Smooth muscle cell (in vitro differentiated cells): Measurements from ENCODE around the gene VTI1B. TPM values are rescaled to one million over a fixed set of nuclear protein-coding genes. Genes with fewer than 3 reads are reported as not detected.
"Not testable (repeated sequence)": the region's sequence is repeated elsewhere in the genome, so short reads cannot be mapped to it uniquely, and the experiment has no call there.

Experiments used
- DNase-seq: peaks from one replicate; lab custom pipeline; 2025; ENCODE audit not compliant: unreplicated experiment; lab: John Stamatoyannopoulos, UW
- H2AFZ ChIP-seq: fragments of 200-600 bp; sonication (generic); 2 replicates; pipeline ENCODE4 v1.6.0; 2016; ENCODE audit warnings: antibody characterized with exemption, low read depth, mild to moderate bottlenecking
- H3F3A ChIP-seq: fragments of 200-600 bp; sonication (generic); 2 replicates; pipeline ENCODE4 v1.6.0; 2017; ENCODE audit warnings: antibody characterized with exemption, low read depth
- H3K27ac ChIP-seq: fragments of 200-600 bp; sonication (generic); 2 replicates; pipeline ENCODE4 v1.5.1; 2016; ENCODE audit warnings: low read depth, mild to moderate bottlenecking
- H3K27me3 ChIP-seq: fragments of 200-600 bp; sonication (generic); 2 replicates; pipeline ENCODE4 v1.6.1; 2016; ENCODE audit warnings: low read depth, mild to moderate bottlenecking
- H3K36me3 ChIP-seq: fragments of 200-600 bp; sonication (generic); 2 replicates; pipeline ENCODE4 v1.5.1; 2016; ENCODE audit warnings: low read depth
- H3K4me1 ChIP-seq: fragments of 200-600 bp; sonication (generic); 2 replicates; pipeline ENCODE4 v1.5.1; 2016; ENCODE audit warnings: low read depth
- H3K4me2 ChIP-seq: fragments of 200-600 bp; sonication (generic); 2 replicates; pipeline ENCODE4 v1.6.0; 2016; ENCODE audit warnings: mild to moderate bottlenecking
- H3K4me3 ChIP-seq: fragments of 200-600 bp; sonication (generic); 2 replicates; pipeline ENCODE4 v1.5.1; 2016; ENCODE audit warnings: mild to moderate bottlenecking
- H3K79me2 ChIP-seq: fragments of 200-600 bp; sonication (generic); 2 replicates; pipeline ENCODE4 v1.6.0; 2016; ENCODE audit warnings: low read depth, mild to moderate bottlenecking
- H3K9ac ChIP-seq: fragments of 200-600 bp; sonication (generic); 2 replicates; pipeline ENCODE4 v1.6.0; 2016; ENCODE audit warnings: low read depth
- H3K9me3 ChIP-seq: fragments of 200-600 bp; sonication (generic); replicated peaks from 2 replicates; pipeline ENCODE4 v1.5.1; 2016; ENCODE audit warnings: low read depth
- H4K20me1 ChIP-seq: fragments of 200-600 bp; sonication (generic); 2 replicates; pipeline ENCODE4 v1.6.0; 2016; ENCODE audit warnings: low read depth
- CTCF ChIP-seq: fragments of 200-600 bp; sonication (generic); IDR thresholded peaks from 2 replicates; pipeline ENCODE4 v1.5.1; 2017; ENCODE audit warnings: borderline replicate concordance, mild to moderate bottlenecking, antibody characterized with exemption; ENCODE audit not compliant: insufficient read depth, poor library complexity, severe bottlenecking
- WGBS: methylation state at CpG from one replicate; pipeline ENCODE4 v1.1.7; 2016; ENCODE audit warnings: low lambda C conversion rate; 5-methylcytosine and 5-hydroxymethylcytosine counted together
- polyA plus RNA-seq: library from polyadenylated mRNA; unstranded; fragments of >200 nt; fragmentation: Nextera tagmentation; extraction: Ambion mirVana; gene quantifications from 2 replicates; pipeline ENCODE4 v1.2.1, GENCODE V29; 2016
- total RNA-seq: library from RNA; depleted of rRNA; stranded (reverse); fragments of >200 nt; gene quantifications from 2 replicates; pipeline ENCODE4 v1.2.3, GENCODE V29; 2014

Gene VTI1B
- total and polyA plus RNA-seq, 2 experiments from 2014 or later, result 33.0 to 106 TPM

- Histone ChIP-seq H3K4me3 (no peak overlapping the region), H3K79me2 (no peaks in the 10 kb centered on the region), H3K27me3 (no peaks in the 10 kb centered on the region), H3F3A (no peaks in the 10 kb centered on the region), H3K27ac (no peak overlapping the region), H3K36me3 (no peaks in the 10 kb centered on the region), H4K20me1 (no peaks in the 10 kb centered on the region), H2AFZ (no peak overlapping the region), H3K9ac (no peak overlapping the region), H3K4me2 (no peak overlapping the region), H3K9me3 (no peaks in the 10 kb centered on the region), H3K4me1 (no peaks in the 10 kb centered on the region)
- no peak for DNase-seq
- TF ChIP-seq CTCF, result no peak
- WGBS, result 57% methylated on average over 3 of the region's 3 CpGs
These were observed 29.6 kb upstream of the VTI1B start for GRCh38 chr14:67703997-67704396.

- not testable (repeated sequence) for H3K4me3 ChIP-seq, H3K9ac ChIP-seq, H3K27me3 ChIP-seq, H3F3A ChIP-seq, H3K79me2 ChIP-seq, DNase-seq, H3K4me1 ChIP-seq, H2AFZ ChIP-seq, H3K9me3 ChIP-seq, H3K36me3 ChIP-seq, H4K20me1 ChIP-seq
- H3K27ac ChIP-seq, result peak within 1 kb of the TSS; percentile 67
- H3K4me2 ChIP-seq, result peak within 1 kb of the TSS; percentile 67
- WGBS, result 81% methylated on average over 8 of the region's 8 CpGs
These were observed 27.1 kb upstream of the VTI1B start, which contains the start of gene RDH12 for GRCh38 chr14:67701492-67701891. RDH12 (plus strand) TSS chr14:67701886; CDS start chr14:67722643, 20,757 bp downstream.

- no peak for TF ChIP-seq CTCF
- Histone ChIP-seq H3K27ac (no peak overlapping the region), H4K20me1 (peaks cover 11% of the 10 kb centered on the region), H3F3A (peaks cover 14% of the 10 kb centered on the region), H3K4me1 (peaks cover 13% of the 10 kb centered on the region), H3K9me3 (no peaks in the 10 kb centered on the region), H2AFZ (no peak overlapping the region), H3K79me2 (peaks cover 14% of the 10 kb centered on the region), H3K27me3 (no peaks in the 10 kb centered on the region), H3K4me3 (no peak overlapping the region), H3K36me3 (no peaks in the 10 kb centered on the region), H3K4me2 (no peak overlapping the region), H3K9ac (no peak overlapping the region)
- WGBS, result 100% methylated on average over 1 of the region's 1 CpG
- DNase-seq, result no peak
These were observed 23.7 kb upstream of the VTI1B start for GRCh38 chr14:67698179-67698578.

- Histone ChIP-seq H3K4me3 (no peak overlapping the region), H3F3A (peaks cover 14% of the 10 kb centered on the region), H3K27ac (peak overlapping the region; percentile 50), H2AFZ (peak overlapping the region; percentile 60), H3K9ac (no peak overlapping the region), H3K4me2 (peak overlapping the region; percentile 12), H3K36me3 (no peaks in the 10 kb centered on the region), H3K27me3 (no peaks in the 10 kb centered on the region), H4K20me1 (peaks cover 22% of the 10 kb centered on the region), H3K79me2 (peaks cover 26% of the 10 kb centered on the region), H3K9me3 (no peaks in the 10 kb centered on the region), H3K4me1 (peaks cover 21% of the 10 kb centered on the region)
- TF ChIP-seq CTCF, result no peak
- DNase-seq, result no peak
- 45% methylated on average over 4 of the region's 4 CpGs for WGBS
These were observed 22.6 kb upstream of the VTI1B start for GRCh38 chr14:67697006-67697405.
